ENCODE data around the gene HTR4.

GRCh38 chr5:148623101-148623500 is 31.2 kb downstream of the HTR4 start:
- no peak for TF ChIP-seq CTCF (IDR thresholded peaks at IDR 0.05)
- no peak for TF ChIP-seq EP300 (IDR thresholded peaks at IDR 0.05)
